HG03460 (cell line): ENCODE data around the gene SSTR4.
"Not testable (repeated sequence)": the region's sequence is repeated elsewhere in the genome, so short reads cannot be mapped to it uniquely, and the experiment has no call there.

Experiments
- ATAC-seq: cut with Tn5 transposase; IDR thresholded peaks from one replicate; pipeline ENCODE4 v1.9.1; 2021; ENCODE audit not compliant: unreplicated experiment

SSTR4 gene

GRCh38 chr20:23034721-23035671, at the start of gene SSTR4:
TSS of gene SSTR4 (plus strand) at chr20:23035312. CDS start at chr20:23035484, 172 bp downstream.
- ATAC-seq = no peak

GRCh38 chr20:22986601-22987000, 48.5 kb upstream of the SSTR4 start:
- ATAC-seq = no peak

- ATAC-seq = not testable (repeated sequence)
Measured at GRCh38 chr20:22991424-22991823, 43.7 kb upstream of the SSTR4 start.

- ATAC-seq = no peak
Measured at GRCh38 chr20:22993823-22994222, 41.3 kb upstream of the SSTR4 start.

GRCh38 chr20:22995923-22996322, 39.2 kb upstream of the SSTR4 start:
- ATAC-seq = no peak

GRCh38 chr20:22998476-22998875, 36.6 kb upstream of the SSTR4 start:
- no peak for ATAC-seq

GRCh38 chr20:22999756-23000155, 35.4 kb upstream of the SSTR4 start:
- ATAC-seq = no peak

- ATAC-seq = no peak
Measured at GRCh38 chr20:23000232-23000947, 34.7 kb upstream of the SSTR4 start.

GRCh38 chr20:23002276-23002675, 32.8 kb upstream of the SSTR4 start:
- no peak for ATAC-seq

- no peak for ATAC-seq
Measured at GRCh38 chr20:23003077-23003635, 32.0 kb upstream of the SSTR4 start.

- no peak for ATAC-seq
Measured at GRCh38 chr20:23003881-23004460, 31.1 kb upstream of the SSTR4 start.

GRCh38 chr20:23005776-23006175, 29.3 kb upstream of the SSTR4 start:
- ATAC-seq = no peak

GRCh38 chr20:23007462-23007861, 27.6 kb upstream of the SSTR4 start:
- no peak for ATAC-seq

- ATAC-seq = no peak
Measured at GRCh38 chr20:23007886-23008655, 27.0 kb upstream of the SSTR4 start.

- no peak for ATAC-seq
Measured at GRCh38 chr20:23008667-23009066, 26.4 kb upstream of the SSTR4 start.

- no peak for ATAC-seq
Measured at GRCh38 chr20:23009636-23010035, 25.5 kb upstream of the SSTR4 start.

GRCh38 chr20:23010096-23010495, 25.0 kb upstream of the SSTR4 start:
- ATAC-seq = no peak

- ATAC-seq = no peak
Measured at GRCh38 chr20:23011008-23011721, 23.9 kb upstream of the SSTR4 start.

GRCh38 chr20:23013429-23013828, 21.7 kb upstream of the SSTR4 start:
- no peak for ATAC-seq

GRCh38 chr20:23017516-23017915, 17.6 kb upstream of the SSTR4 start:
- ATAC-seq = no peak
